Spinal cord (tissue), 10 donors: ENCODE data around the gene OSBPL10. TPM values are rescaled to one million over a fixed set of nuclear protein-coding genes. Genes with fewer than 3 reads are reported as not detected.

ENCODE experiments used
- DNase-seq, 6 donors: peaks; one replicate each; pipeline versions ENCODE4 v3.0.0 to v3.0.0-alpha.2; 2013 to 2015; ENCODE audit warnings: low spot score in 6 of 6, low read depth in 4 of 6
- H3K27ac ChIP-seq: one replicate; pipeline ENCODE4 v1.5.1; 2013; ENCODE audit warnings: low read depth, low read length, control low read depth
- H3K27me3 ChIP-seq: one replicate; pipeline ENCODE4 v1.6.1; 2013; ENCODE audit warnings: low read length; ENCODE audit not compliant: control insufficient read depth, insufficient read depth
- H3K36me3 ChIP-seq: one replicate; pipeline ENCODE4 v1.6.1; 2013; ENCODE audit warnings: low read length; ENCODE audit not compliant: control insufficient read depth, insufficient read depth
- H3K4me1 ChIP-seq: one replicate; pipeline ENCODE4 v1.6.1; 2013; ENCODE audit warnings: low read length; ENCODE audit not compliant: control insufficient read depth, insufficient read depth
- H3K4me3 ChIP-seq: one replicate; pipeline ENCODE4 v1.5.1; 2013; ENCODE audit warnings: low read depth, low read length, control low read depth
- H3K9me3 ChIP-seq: one replicate; pipeline ENCODE4 v1.6.1; 2013; ENCODE audit warnings: low read length; ENCODE audit not compliant: control insufficient read depth, insufficient read depth
- WGBS: methylation state at CpG from one replicate; pipeline ENCODE4 v1.1.5; 2013; ENCODE audit warnings: missing lambda C conversion rate; ENCODE audit not compliant: insufficient coverage; 5-methylcytosine and 5-hydroxymethylcytosine counted together
- polyA plus RNA-seq, 2 donors: library from polyadenylated mRNA; unstranded; fragments of 120-200 nt; gene quantifications; one replicate each; pipeline ENCODE4 v1.2.1, GENCODE V29; 2013; ENCODE audit not compliant: insufficient read length in 2 of 2
- total RNA-seq, 2 donors: library from RNA; depleted of rRNA in 1 of 2; stranded (reverse); fragments of 120-200 nt in 1 of 2; fragments of >200 nt in 1 of 2; gene quantifications; one replicate each; pipeline versions ENCODE4 v1.2.3 to v1.2.4, GENCODE V29; 2013 to 2014
- donor health status: healthy.

Gene OSBPL10
- total and polyA plus RNA-seq, 4 donors, result 6.2 to 10.5 (median 7.1) TPM

- WGBS, result 98% methylated on average over 6 of the region's 8 CpGs
- no peaks in the 10 kb centered on the region for H3K4me1 ChIP-seq
- DNase-seq, result no peak
- H3K27ac ChIP-seq, result no peak overlapping the region
- no peaks in the 10 kb centered on the region for H3K9me3 ChIP-seq
- no peak overlapping the region for H3K4me3 ChIP-seq
- H3K36me3 ChIP-seq, result no peaks in the 10 kb centered on the region
- no peaks in the 10 kb centered on the region for H3K27me3 ChIP-seq
These were observed 236.1 kb downstream of the OSBPL10 start for GRCh38 chr3:31744913-31745312.

- Histone ChIP-seq H3K4me1 (no peaks in the 10 kb centered on the region), H3K9me3 (no peaks in the 10 kb centered on the region), H3K4me3 (no peak overlapping the region), H3K27ac (no peak overlapping the region), H3K27me3 (no peaks in the 10 kb centered on the region), H3K36me3 (no peaks in the 10 kb centered on the region)
- DNase-seq, result peak in 1 of 6 donors; percentile 88
- WGBS, result 25% methylated on average over 1 of the region's 5 CpGs
These were observed 237.6 kb downstream of the OSBPL10 start for GRCh38 chr3:31743331-31744089.

GRCh38 chr3:31740397-31740796 is 240.7 kb downstream of the OSBPL10 start:
- no CpG with 5 or more reads among the region's 1 CpG for WGBS
- DNase-seq, result no peak

GRCh38 chr3:31738412-31738811 is 242.7 kb downstream of the OSBPL10 start:
- H3K27me3 ChIP-seq, result no peaks in the 10 kb centered on the region

More at GRCh38 chr3:31740397-31740796, 240.7 kb downstream of the OSBPL10 start:
- no peaks in the 10 kb centered on the region for H3K27me3 ChIP-seq
- no peak overlapping the region for H3K27ac ChIP-seq
- H3K36me3 ChIP-seq, result no peaks in the 10 kb centered on the region
- no peaks in the 10 kb centered on the region for H3K9me3 ChIP-seq
- H3K4me3 ChIP-seq, result no peak overlapping the region
- H3K4me1 ChIP-seq, result no peaks in the 10 kb centered on the region

GRCh38 chr3:31735667-31736066 is 245.4 kb downstream of the OSBPL10 start:
- WGBS, result 95% methylated on average over 3 of the region's 5 CpGs
- Histone ChIP-seq H3K4me1 (peaks cover 6% of the 10 kb centered on the region), H3K27ac (no peak overlapping the region), H3K9me3 (no peaks in the 10 kb centered on the region), H3K27me3 (no peaks in the 10 kb centered on the region), H3K4me3 (no peak overlapping the region), H3K36me3 (no peaks in the 10 kb centered on the region)
- no peak for DNase-seq

More at GRCh38 chr3:31738412-31738811, 242.7 kb downstream of the OSBPL10 start:
- no peak overlapping the region for H3K4me3 ChIP-seq
- H3K27ac ChIP-seq, result no peak overlapping the region
- H3K36me3 ChIP-seq, result no peaks in the 10 kb centered on the region
- no peaks in the 10 kb centered on the region for H3K9me3 ChIP-seq
- DNase-seq, result peak in 2 of 6 donors; percentile 16 to 60
- no CpG with 5 or more reads among the region's 7 CpGs for WGBS
- no peaks in the 10 kb centered on the region for H3K4me1 ChIP-seq

- Histone ChIP-seq H3K4me3 (no peak overlapping the region), H3K36me3 (no peaks in the 10 kb centered on the region), H3K27ac (no peak overlapping the region), H3K27me3 (no peaks in the 10 kb centered on the region), H3K4me1 (peaks cover 6% of the 10 kb centered on the region), H3K9me3 (no peaks in the 10 kb centered on the region)
- 28% methylated on average over 3 of the region's 4 CpGs for WGBS
- peak in 2 of 6 donors; percentile 67 to 82 for DNase-seq
These were observed 247.8 kb downstream of the OSBPL10 start for GRCh38 chr3:31733234-31733667.

- H3K9me3 ChIP-seq, result no peaks in the 10 kb centered on the region
- no peaks in the 10 kb centered on the region for H3K27me3 ChIP-seq
- peaks cover 6% of the 10 kb centered on the region for H3K4me1 ChIP-seq
- 38% methylated on average over 8 of the region's 8 CpGs for WGBS
- H3K27ac ChIP-seq, result no peak overlapping the region
- no peak overlapping the region for H3K4me3 ChIP-seq
- H3K36me3 ChIP-seq, result no peaks in the 10 kb centered on the region
- peak in 1 of 6 donors; percentile 49 for DNase-seq
These were observed 248.5 kb downstream of the OSBPL10 start for GRCh38 chr3:31732548-31732947.

- Histone ChIP-seq H3K27ac (no peak overlapping the region), H3K4me1 (peaks cover 6% of the 10 kb centered on the region), H3K9me3 (no peaks in the 10 kb centered on the region), H3K27me3 (no peaks in the 10 kb centered on the region), H3K4me3 (no peak overlapping the region), H3K36me3 (no peaks in the 10 kb centered on the region)
- WGBS, result 91% methylated on average over 6 of the region's 8 CpGs
- no peak for DNase-seq
These were observed 251.5 kb downstream of the OSBPL10 start for GRCh38 chr3:31729573-31729972.

GRCh38 chr3:31729082-31729481 is 252.0 kb downstream of the OSBPL10 start:
- no peaks in the 10 kb centered on the region for H3K9me3 ChIP-seq
- no peaks in the 10 kb centered on the region for H3K27me3 ChIP-seq
- 83% methylated on average over 2 of the region's 3 CpGs for WGBS
- H3K36me3 ChIP-seq, result no peaks in the 10 kb centered on the region
- no peak for DNase-seq
- no peak overlapping the region for H3K4me3 ChIP-seq
- H3K27ac ChIP-seq, result no peak overlapping the region
- peaks cover 6% of the 10 kb centered on the region for H3K4me1 ChIP-seq

GRCh38 chr3:31728403-31728802 is 252.7 kb downstream of the OSBPL10 start:
- WGBS, result no CpG with 5 or more reads among the region's 2 CpGs
- Histone ChIP-seq H3K27ac (no peak overlapping the region), H3K4me1 (peaks cover 6% of the 10 kb centered on the region), H3K4me3 (no peak overlapping the region), H3K27me3 (no peaks in the 10 kb centered on the region), H3K36me3 (no peaks in the 10 kb centered on the region), H3K9me3 (no peaks in the 10 kb centered on the region)
- no peak for DNase-seq
